Activated naive CD4-positive, alpha-beta T cell treated with anti-CD3 and anti-CD28 coated beads, Interleukin-2, amount 10 ng/mL, durations not matched to agents 7 days and 5 days (primary cell): Measurements from ENCODE around the gene PROM2.

Source experiments
- CTCF ChIA-PET: fragments of 350-600 bp; sonication (Branson Sonifier 250); formaldehyde crosslinking; loops from one replicate; lab custom pipeline; 2021; ENCODE audit warnings: antibody characterized with exemption; lab: Charles Lee
- DNase-seq: peaks from one replicate; pipeline ENCODE4 v3.0.0-alpha.2; 2020
- H3K27ac Mint-ChIP-seq: one replicate; pipeline ENCODE4 v1.8.0; 2021; ENCODE audit warnings: mild to moderate bottlenecking, moderate library complexity, mixed read lengths
- H3K27me3 Mint-ChIP-seq: one replicate; pipeline ENCODE4 v1.8.0; 2021; ENCODE audit warnings: mild to moderate bottlenecking, mixed read lengths
- H3K36me3 Mint-ChIP-seq: one replicate; pipeline ENCODE4 v1.8.0; 2021; ENCODE audit warnings: mixed read lengths
- H3K4me1 Mint-ChIP-seq: one replicate; pipeline ENCODE4 v1.8.0; 2021; ENCODE audit warnings: mixed read lengths
- H3K4me3 Mint-ChIP-seq: one replicate; pipeline ENCODE4 v1.8.0; 2021; ENCODE audit warnings: mild to moderate bottlenecking, moderate library complexity, mixed read lengths
- H3K9me3 Mint-ChIP-seq: one replicate; pipeline ENCODE4 v1.8.0; 2021; ENCODE audit warnings: mixed read lengths

PROM2 gene

GRCh38 chr2:95337829-95338228 is 63.6 kb downstream of the PROM2 start:
- Mint-ChIP-seq H3K27ac (no peak overlapping the region), H3K9me3 (no peaks in the 10 kb centered on the region), H3K36me3 (no peaks in the 10 kb centered on the region), H3K4me1 (no peaks in the 10 kb centered on the region), H3K4me3 (no peak overlapping the region), H3K27me3 (peaks cover 30% of the 10 kb centered on the region)
- CTCF ChIA-PET = no interaction called here
- no peak for DNase-seq
